Neural progenitor cell (in vitro differentiated cells): ENCODE measurements around the gene MYOM3.

Experiments used
- CTCF ChIP-seq: fragments of 200-600 bp; sonication (generic); IDR thresholded peaks from 2 replicates; pipeline ENCODE4 v1.5.1; 2017; ENCODE audit warnings: antibody characterized with exemption, mild to moderate bottlenecking
- EZH2phosphoT487 ChIP-seq: fragments of 200-600 bp; sonication (generic); IDR thresholded peaks from 2 replicates; pipeline ENCODE4 v1.6.1; 2017; ENCODE audit warnings: antibody characterized with exemption

- TF ChIP-seq CTCF (no peak), EZH2phosphoT487 (no peak)
Observed at GRCh38 chr1:24071941-24072340, 40.0 kb downstream of the MYOM3 start.
